ENCODE measurements around the gene MBD3. TPM values are rescaled to one million over a fixed set of nuclear protein-coding genes. Genes with fewer than 3 reads are reported as not detected.

Gene MBD3
- total RNA-seq, 1 experiment from 2014 or later, result 65.6 TPM

- H3K9me3 Mint-ChIP-seq (ENCODE audit: low read depth, unreplicated experiment), result no peaks in the 10 kb centered on the region
- no peaks in the 10 kb centered on the region for H3K4me1 Mint-ChIP-seq (ENCODE audit: low read depth, unreplicated experiment)
- no TSS peak for BruUV-seq (replicated peaks)
- no peaks in the 10 kb centered on the region for H3K27me3 Mint-ChIP-seq (ENCODE audit: unreplicated experiment)
- H3K4me3 Mint-ChIP-seq (ENCODE audit: low read depth, unreplicated experiment), result no peak overlapping the region
- CTCF ChIA-PET, result no interaction called here
- no peak overlapping the region for H3K27ac Mint-ChIP-seq (ENCODE audit: unreplicated experiment)
- no peak for DNase-seq
- TF ChIP-seq CTCF (IDR thresholded peaks at IDR 0.05; ENCODE audit: unreplicated experiment), result no peak
- intact Hi-C loops (cut with micrococcal nuclease; ENCODE audit: unreplicated experiment), result no loop called here
- peaks cover 28% of the 10 kb centered on the region for H3K36me3 Mint-ChIP-seq (ENCODE audit: insufficient read depth, unreplicated experiment)
These were observed 33.8 kb upstream of the MBD3 start for GRCh38 chr19:1626417-1627010.

GRCh38 chr19:1624458-1624857 is 31.8 kb upstream of the MBD3 start:
- CTCF ChIA-PET, result no interaction called here
- no peak for DNase-seq
- Mint-ChIP-seq H3K4me3 (ENCODE audit: low read depth, unreplicated experiment) (no peak overlapping the region), H3K9me3 (ENCODE audit: low read depth, unreplicated experiment) (no peaks in the 10 kb centered on the region), H3K27me3 (ENCODE audit: unreplicated experiment) (no peaks in the 10 kb centered on the region), H3K4me1 (ENCODE audit: low read depth, unreplicated experiment) (no peaks in the 10 kb centered on the region), H3K36me3 (ENCODE audit: insufficient read depth, unreplicated experiment) (peaks cover 24% of the 10 kb centered on the region), H3K27ac (ENCODE audit: unreplicated experiment) (no peak overlapping the region)
- intact Hi-C loops (cut with micrococcal nuclease; ENCODE audit: unreplicated experiment), result no loop called here
- peak; percentile 31 for TF ChIP-seq CTCF (IDR thresholded peaks at IDR 0.05; ENCODE audit: unreplicated experiment)
- no TSS peak for BruUV-seq (replicated peaks)

- no peak for TF ChIP-seq CTCF (IDR thresholded peaks at IDR 0.05; ENCODE audit: unreplicated experiment)
- no peaks in the 10 kb centered on the region for H3K27me3 Mint-ChIP-seq (ENCODE audit: unreplicated experiment)
- CTCF ChIA-PET, result no interaction called here
- H3K4me3 Mint-ChIP-seq (ENCODE audit: low read depth, unreplicated experiment), result no peak overlapping the region
- H3K4me1 Mint-ChIP-seq (ENCODE audit: low read depth, unreplicated experiment), result peaks cover 6% of the 10 kb centered on the region
- DNase-seq, result no peak
- no TSS peak for BruUV-seq (replicated peaks)
- H3K36me3 Mint-ChIP-seq (ENCODE audit: insufficient read depth, unreplicated experiment), result peaks cover 35% of the 10 kb centered on the region
- H3K9me3 Mint-ChIP-seq (ENCODE audit: low read depth, unreplicated experiment), result no peaks in the 10 kb centered on the region
- no peak overlapping the region for H3K27ac Mint-ChIP-seq (ENCODE audit: unreplicated experiment)
- intact Hi-C loops (cut with micrococcal nuclease; ENCODE audit: unreplicated experiment), result no loop called here
These were observed 29.9 kb upstream of the MBD3 start for GRCh38 chr19:1622541-1622940.

GRCh38 chr19:1622007-1622406 is 29.3 kb upstream of the MBD3 start:
- no peak for TF ChIP-seq CTCF (IDR thresholded peaks at IDR 0.05; ENCODE audit: unreplicated experiment)
- intact Hi-C loops (cut with micrococcal nuclease; ENCODE audit: unreplicated experiment), result no loop called here
- CTCF ChIA-PET, result no interaction called here
- H3K27me3 Mint-ChIP-seq (ENCODE audit: unreplicated experiment), result no peaks in the 10 kb centered on the region
- BruUV-seq (replicated peaks), result no TSS peak
- H3K4me1 Mint-ChIP-seq (ENCODE audit: low read depth, unreplicated experiment), result peaks cover 6% of the 10 kb centered on the region
- no peaks in the 10 kb centered on the region for H3K9me3 Mint-ChIP-seq (ENCODE audit: low read depth, unreplicated experiment)
- no peak for DNase-seq
- peaks cover 35% of the 10 kb centered on the region for H3K36me3 Mint-ChIP-seq (ENCODE audit: insufficient read depth, unreplicated experiment)
- H3K4me3 Mint-ChIP-seq (ENCODE audit: low read depth, unreplicated experiment), result no peak overlapping the region
- H3K27ac Mint-ChIP-seq (ENCODE audit: unreplicated experiment), result no peak overlapping the region
